Esophagus squamous epithelium (tissue), 5 donors: ENCODE results near the gene NTMT1. TPM values are rescaled to one million over a fixed set of nuclear protein-coding genes. Genes with fewer than 3 reads are reported as not detected.

Source experiments
- DNase-seq: peaks from one replicate; lab custom pipeline; 2025; lab: John Stamatoyannopoulos, UW
- H3K27ac ChIP-seq, 4 donors: fragments of 200-600 bp; sonication (generic); one replicate each; pipeline ENCODE4 v1.5.1; 2016 to 2019; ENCODE audit warnings: mild to moderate bottlenecking in 1 of 4
- H3K27me3 ChIP-seq, 4 donors: fragments of 200-600 bp; sonication (generic); 1 replicate in 3 of 4; 2 replicates in 1 of 4; pipeline versions ENCODE4 v1.5.1 to v1.6.0; 2017 to 2021; ENCODE audit warnings: antibody characterized with exemption in 1 of 4
- H3K36me3 ChIP-seq, 3 donors: fragments of 200-600 bp; sonication (generic); one replicate each; pipeline ENCODE4 v1.5.1; 2016 to 2019
- H3K4me1 ChIP-seq, 3 donors: fragments of 200-600 bp; sonication (generic); one replicate each; pipeline ENCODE4 v1.5.1; 2017 to 2019
- H3K4me3 ChIP-seq, 4 donors: fragments of 200-600 bp; sonication (generic); 1 replicate in 3 of 4; 2 replicates in 1 of 4; pipeline ENCODE4 v1.5.1; 2016 to 2019; ENCODE audit warnings: mild to moderate bottlenecking in 2 of 4, moderate library complexity in 1 of 4
- H3K9me3 ChIP-seq, 3 donors: fragments of 200-600 bp; sonication (generic); one replicate each; pipeline ENCODE4 v1.5.1; 2016 to 2019
- POLR2A ChIP-seq, 4 donors: fragments of 450-650 bp; IDR thresholded peaks; one replicate each; pipeline ENCODE4 v1.6.1; 2017; ENCODE audit warnings: antibody characterized with exemption in 4 of 4, mild to moderate bottlenecking in 4 of 4, moderate library complexity in 3 of 4
- WGBS, 2 donors: methylation state at CpG; one replicate each; pipeline ENCODE4 v1.1.5; 2018; 5-methylcytosine and 5-hydroxymethylcytosine counted together
- intact Hi-C: fragments of 100-400 bp; cut with DNase I; formaldehyde crosslinking; loops from one replicate; pipeline ENCODE4 v1.15.0; 2022
- total RNA-seq, 4 donors: library from RNA; depleted of rRNA; stranded (reverse); fragments of >200 nt; gene quantifications; one replicate each; pipeline ENCODE4 v1.1.0, GENCODE V29; 2016
- TF ChIP-seq, protein P1 (sequence below), 6 experiments: fragments of 450-650 bp in 4 of 6; fragments of 200-600 bp in 2 of 6; sonication (generic) in 2 of 6; IDR thresholded peaks; one replicate each; pipeline ENCODE4 v1.5.1; 2016 to 2019; ENCODE audit warnings: antibody characterized with exemption in 6 of 6, mild to moderate bottlenecking in 4 of 6, moderate library complexity in 4 of 6
- donor health status: DM: yes; HTN: yes; CAD: no.

The NTMT1 gene
- total RNA-seq, 4 donors from 2014 or later = 14.0 to 17.6 (median 16.0) TPM

- H3K9me3 ChIP-seq = no peaks in the 10 kb centered on the region
- WGBS, 2 donors = 26 to 44% methylated on average over 6 to 7 of the region's 11 CpGs
- DNase-seq = no peak
- intact Hi-C loops = loop anchor here (10.0 kb wide), 1 partner anchor 90 kb away; no protein-coding TSS in a partner anchor
- no peaks in the 10 kb centered on the region for H3K27me3 ChIP-seq
- H3K36me3 ChIP-seq = peaks cover 0 to 5% (median 0%) of the 10 kb centered on the region in 3 donors
- TF ChIP-seq, protein P1, sequence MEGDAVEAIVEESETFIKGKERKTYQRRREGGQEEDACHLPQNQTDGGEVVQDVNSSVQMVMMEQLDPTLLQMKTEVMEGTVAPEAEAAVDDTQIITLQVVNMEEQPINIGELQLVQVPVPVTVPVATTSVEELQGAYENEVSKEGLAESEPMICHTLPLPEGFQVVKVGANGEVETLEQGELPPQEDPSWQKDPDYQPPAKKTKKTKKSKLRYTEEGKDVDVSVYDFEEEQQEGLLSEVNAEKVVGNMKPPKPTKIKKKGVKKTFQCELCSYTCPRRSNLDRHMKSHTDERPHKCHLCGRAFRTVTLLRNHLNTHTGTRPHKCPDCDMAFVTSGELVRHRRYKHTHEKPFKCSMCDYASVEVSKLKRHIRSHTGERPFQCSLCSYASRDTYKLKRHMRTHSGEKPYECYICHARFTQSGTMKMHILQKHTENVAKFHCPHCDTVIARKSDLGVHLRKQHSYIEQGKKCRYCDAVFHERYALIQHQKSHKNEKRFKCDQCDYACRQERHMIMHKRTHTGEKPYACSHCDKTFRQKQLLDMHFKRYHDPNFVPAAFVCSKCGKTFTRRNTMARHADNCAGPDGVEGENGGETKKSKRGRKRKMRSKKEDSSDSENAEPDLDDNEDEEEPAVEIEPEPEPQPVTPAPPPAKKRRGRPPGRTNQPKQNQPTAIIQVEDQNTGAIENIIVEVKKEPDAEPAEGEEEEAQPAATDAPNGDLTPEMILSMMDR (IDR thresholded peaks at IDR 0.05) = no peak
- no peak for TF ChIP-seq POLR2A (IDR thresholded peaks at IDR 0.05)
- H3K4me3 ChIP-seq = no peak overlapping the region
- H3K4me1 ChIP-seq = peaks cover 18 to 70% (median 43%) of the 10 kb centered on the region in 3 donors
- peak overlapping the region; percentile 62 to 78 (median 66) for H3K27ac ChIP-seq
These were observed 18.4 kb downstream of the NTMT1 start for GRCh38 chr9:129644365-129644764.

DNA sequence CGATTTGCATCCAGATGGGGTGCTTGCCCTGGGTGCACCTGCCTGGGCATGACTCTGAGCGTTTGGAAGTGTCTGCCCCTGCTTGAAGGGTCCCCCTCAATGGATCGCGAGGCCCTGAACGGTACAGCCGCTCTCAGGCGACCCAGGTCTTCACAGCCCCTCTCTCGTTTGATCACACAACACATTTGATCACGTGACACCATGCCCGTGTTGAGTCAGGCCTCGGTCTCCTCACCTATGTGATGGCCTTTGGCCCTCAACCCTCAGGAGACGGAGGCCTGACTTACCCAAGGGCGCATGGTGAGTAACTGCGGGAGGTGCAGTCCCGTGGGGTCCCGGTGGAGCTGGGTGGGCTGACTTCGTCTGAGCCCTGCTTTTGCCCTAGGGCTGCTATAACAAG is 18.9 kb downstream of the NTMT1 start:
- H3K27ac ChIP-seq = peak overlapping the region; percentile 62 to 78 (median 66)

GRCh38 chr9:129646252-129646651 is 20.3 kb downstream of the NTMT1 start:
- TF ChIP-seq, protein P1 (IDR thresholded peaks at IDR 0.05) = no peak
- no peak for TF ChIP-seq POLR2A (IDR thresholded peaks at IDR 0.05)
- DNase-seq = no peak
- intact Hi-C loops = loop anchor here (5.0 to 10.0 kb wide), 2 partner anchors 89 to 141 kb away; no protein-coding TSS in a partner anchor

More for the DNA sequence above, 18.9 kb downstream of the NTMT1 start:
- peaks cover 13 to 66% (median 39%) of the 10 kb centered on the region in 3 donors for H3K4me1 ChIP-seq
- H3K27me3 ChIP-seq = no peaks in the 10 kb centered on the region
- 60% methylated on average over 1 of the region's 17 CpGs; no CpG with 5 or more reads in 1 of the 2 donors for WGBS, 2 donors
- no peaks in the 10 kb centered on the region for H3K9me3 ChIP-seq
- TF ChIP-seq, protein P1 (IDR thresholded peaks at IDR 0.05) = no peak
- TF ChIP-seq POLR2A (IDR thresholded peaks at IDR 0.05) = no peak
- H3K36me3 ChIP-seq = no peaks in the 10 kb centered on the region
- DNase-seq = no peak
- intact Hi-C loops = loop anchor here (5.0 to 10.0 kb wide), 2 partner anchors 90 to 142 kb away; no protein-coding TSS in a partner anchor
- no peak overlapping the region for H3K4me3 ChIP-seq

GRCh38 chr9:129646654-129647053 is 20.7 kb downstream of the NTMT1 start:
- TF ChIP-seq, protein P1 (IDR thresholded peaks at IDR 0.05) = no peak
- no peak for TF ChIP-seq POLR2A (IDR thresholded peaks at IDR 0.05)
- no peak for DNase-seq
- Histone ChIP-seq H3K4me1 (peaks cover under 1 to 59% (median 25%) of the 10 kb centered on the region in 3 donors), H3K27ac (no peak overlapping the region), H3K27me3 (no peaks in the 10 kb centered on the region), H3K9me3 (no peaks in the 10 kb centered on the region), H3K36me3 (no peaks in the 10 kb centered on the region), H3K4me3 (no peak overlapping the region)
- intact Hi-C loops = loop anchor here (5.0 to 10.0 kb wide), 2 partner anchors 88 to 141 kb away; no protein-coding TSS in a partner anchor
- WGBS, 2 donors = 93 to 94% methylated on average over 4 to 5 of the region's 7 CpGs

More at GRCh38 chr9:129646252-129646651, 20.3 kb downstream of the NTMT1 start:
- Histone ChIP-seq H3K36me3 (no peaks in the 10 kb centered on the region), H3K4me1 (peaks cover 4 to 63% (median 26%) of the 10 kb centered on the region in 3 donors), H3K4me3 (no peak overlapping the region), H3K27ac (no peak overlapping the region), H3K27me3 (no peaks in the 10 kb centered on the region), H3K9me3 (no peaks in the 10 kb centered on the region)
- 63 to 75% methylated on average over 2 to 10 of the region's 12 CpGs for WGBS, 2 donors

DNA sequence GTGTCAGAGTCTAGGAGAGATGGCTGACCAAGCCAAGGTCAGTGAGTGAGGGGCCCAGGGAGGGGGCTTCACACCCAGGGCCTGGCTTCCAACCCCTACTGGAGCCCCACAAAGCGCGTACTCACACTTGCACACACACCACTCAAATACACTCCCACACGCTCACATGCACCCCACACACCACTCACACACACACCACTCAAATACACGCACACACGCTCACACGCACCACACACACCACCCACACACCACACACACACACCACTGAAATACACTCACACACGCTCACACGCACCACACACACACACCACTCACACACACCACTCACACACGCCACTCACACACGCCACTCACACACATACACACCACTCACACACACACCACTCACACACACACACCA is 21.7 kb downstream of the NTMT1 start:
- no peaks in the 10 kb centered on the region for H3K36me3 ChIP-seq
- 86 to 87% methylated on average over 10 of the region's 10 CpGs for WGBS, 2 donors
- intact Hi-C loops = loop anchor here (5.0 to 10.0 kb wide), 2 partner anchors 87 to 140 kb away; no protein-coding TSS in a partner anchor
- no peaks in the 10 kb centered on the region for H3K27me3 ChIP-seq
- no peak for DNase-seq
- no peak overlapping the region for H3K4me3 ChIP-seq
- TF ChIP-seq, protein P1 (IDR thresholded peaks at IDR 0.05) = no peak
- no peak for TF ChIP-seq POLR2A (IDR thresholded peaks at IDR 0.05)
- no peak overlapping the region for H3K27ac ChIP-seq
- H3K9me3 ChIP-seq = no peaks in the 10 kb centered on the region
- peaks cover 0 to 54% (median 22%) of the 10 kb centered on the region in 3 donors for H3K4me1 ChIP-seq
